IMR-90 (cell line): ENCODE data around the gene GMCL1. TPM values are rescaled to one million over a fixed set of nuclear protein-coding genes. Genes with fewer than 3 reads are reported as not detected.

Experiments
- ATAC-seq: fragments of 200-7000 bp; cut with Tn5 transposase; 2 replicates; pipeline ENCODE4 v1.9.1; 2020; ENCODE audit warnings: low read depth, mild to moderate bottlenecking, moderate library complexity
- BruUV-seq: library from RNA; stranded (reverse); fragments of 400-500 nt; replicated peaks from 2 replicates; lab custom pipeline; 2021; lab: Mats Ljungman, UMichigan
- CTCF ChIA-PET: fragments of 300-600 bp; formaldehyde crosslinking; extraction: SDS; loops from one replicate; lab custom pipeline; 2021; ENCODE audit warnings: antibody characterized with exemption; lab: Yijun Ruan, JAX
- POLR2A ChIA-PET: fragments of 300-600 bp; sonication (Branson Sonifier 250); formaldehyde crosslinking; loops from one replicate; lab custom pipeline; 2022; ENCODE audit warnings: antibody characterized with exemption; ENCODE audit not compliant: unreplicated experiment; lab: Charles Lee
- DNase-seq: peaks from one replicate; pipeline ENCODE4 v3.0.0; 2013
- H2AFZ ChIP-seq: replicated peaks from 2 replicates; pipeline ENCODE3; 2013; ENCODE audit warnings: low read length, mild to moderate bottlenecking; ENCODE audit not compliant: poor library complexity
- H2AK5ac ChIP-seq: 2 replicates; pipeline ENCODE4 v1.6.1; 2013; ENCODE audit warnings: low read depth, low read length, inconsistent platforms
- H2AK9ac ChIP-seq: replicated peaks from 2 replicates; pipeline ENCODE3; 2013; ENCODE audit warnings: mild to moderate bottlenecking, low read depth, low read length, moderate library complexity; ENCODE audit not compliant: poor library complexity
- H2BK120ac ChIP-seq: 2 replicates; pipeline ENCODE4 v1.6.1; 2013; ENCODE audit warnings: low read depth, low read length, inconsistent platforms
- H2BK15ac ChIP-seq: 3 replicates; pipeline ENCODE4 v1.6.1; 2013; ENCODE audit warnings: low read depth, low read length, inconsistent platforms
- H2BK20ac ChIP-seq: 2 replicates; pipeline ENCODE4 v1.6.1; 2013; ENCODE audit warnings: low read depth, mild to moderate bottlenecking, inconsistent platforms, low read length, moderate library complexity
- H2BK5ac ChIP-seq: 2 replicates; pipeline ENCODE4 v1.6.1; 2013; ENCODE audit warnings: mild to moderate bottlenecking, low read depth, low read length, inconsistent platforms; ENCODE audit not compliant: poor library complexity, severe bottlenecking
- H3K14ac ChIP-seq: replicated peaks from 2 replicates; pipeline ENCODE4 v1.6.1; 2013; ENCODE audit warnings: low read depth, low read length, inconsistent platforms
- H3K18ac ChIP-seq: 2 replicates; pipeline ENCODE4 v1.6.1; 2013; ENCODE audit warnings: low read depth, low read length, control low read depth
- H3K23ac ChIP-seq: 2 replicates; pipeline ENCODE4 v1.6.1; 2013; ENCODE audit warnings: low read depth, low read length, inconsistent platforms
- H3K27ac ChIP-seq: 2 replicates; pipeline ENCODE4 v1.5.1; 2013; ENCODE audit warnings: mild to moderate bottlenecking, control low read depth, low read length; ENCODE audit not compliant: insufficient read depth
- H3K27me3 ChIP-seq: 2 replicates; pipeline ENCODE4 v1.6.1; 2013; ENCODE audit warnings: low read length; ENCODE audit not compliant: control insufficient read depth, insufficient read depth
- H3K36me3 ChIP-seq: 2 replicates; pipeline ENCODE4 v1.6.1; 2013; ENCODE audit warnings: low read length, mixed read lengths; ENCODE audit not compliant: control insufficient read depth, insufficient read depth
- H3K4ac ChIP-seq: 2 replicates; pipeline ENCODE4 v1.6.1; 2013; ENCODE audit warnings: low read depth, low read length, inconsistent platforms
- H3K4me1 ChIP-seq: 2 replicates; pipeline ENCODE4 v1.6.1; 2013; ENCODE audit warnings: low read length, mixed read lengths; ENCODE audit not compliant: control insufficient read depth, insufficient read depth
- H3K4me2 ChIP-seq: 2 replicates; pipeline ENCODE4 v1.6.1; 2013; ENCODE audit warnings: low read depth, mild to moderate bottlenecking, control low read depth, low read length, moderate library complexity
- H3K4me3 ChIP-seq: 2 replicates; pipeline ENCODE4 v1.5.1; 2013; ENCODE audit warnings: low read depth, mild to moderate bottlenecking, control low read depth, low read length, moderate library complexity; ENCODE audit not compliant: insufficient read depth
- H3K56ac ChIP-seq: 2 replicates; pipeline ENCODE4 v1.6.1; 2013; ENCODE audit warnings: low read length, inconsistent platforms; ENCODE audit not compliant: insufficient read depth; ENCODE audit errors: extremely low read depth
- H3K79me1 ChIP-seq, 2 experiments: 2 replicates each; pipeline ENCODE4 v1.6.1; 2013; ENCODE audit warnings: low read length in 2 of 2, inconsistent platforms in 1 of 2, low read depth in 1 of 2
- H3K9ac ChIP-seq: 2 replicates; pipeline ENCODE4 v1.6.1; 2013; ENCODE audit warnings: low read depth, low read length, control low read depth
- H3K9me1 ChIP-seq: 2 replicates; pipeline ENCODE4 v1.6.1; 2013; ENCODE audit warnings: low read length, inconsistent platforms; ENCODE audit not compliant: insufficient read depth
- H3K9me3 ChIP-seq: 2 replicates; pipeline ENCODE4 v1.6.1; 2013; ENCODE audit warnings: low read length; ENCODE audit not compliant: control insufficient read depth, insufficient read depth
- H4K20me1 ChIP-seq: 2 replicates; pipeline ENCODE4 v1.6.1; 2013; ENCODE audit warnings: low read length, inconsistent platforms; ENCODE audit not compliant: insufficient read depth
- H4K5ac ChIP-seq: 2 replicates; pipeline ENCODE4 v1.6.1; 2013; ENCODE audit warnings: mild to moderate bottlenecking, low read depth, low read length, control low read depth
- H4K8ac ChIP-seq, 2 experiments: 2 replicates each; pipeline ENCODE4 v1.6.1; 2013; ENCODE audit warnings: low read depth in 2 of 2, low read length in 2 of 2, control low read depth in 1 of 2, inconsistent platforms in 1 of 2
- H4K91ac ChIP-seq: 2 replicates; pipeline ENCODE4 v1.6.1; 2013; ENCODE audit warnings: low read depth, low read length, inconsistent platforms; ENCODE audit not compliant: insufficient read depth
- BHLHE40 ChIP-seq: fragments of 150-350 bp; IDR thresholded peaks from 2 replicates; pipeline ENCODE4 v1.6.1; 2016; ENCODE audit warnings: mild to moderate bottlenecking, low read depth, low read length
- CEBPB ChIP-seq: IDR thresholded peaks from 2 replicates; pipeline ENCODE4 v1.6.1; 2012; ENCODE audit warnings: low read depth, low read length, improper control_type of control experiment
- CHD1 ChIP-seq: IDR thresholded peaks from 2 replicates; pipeline ENCODE4 v1.6.1; 2012; ENCODE audit warnings: low read depth, low read length, improper control_type of control experiment
- FOS ChIP-seq: fragments of 150-350 bp; IDR thresholded peaks from 2 replicates; pipeline ENCODE4 v1.6.1; 2016; ENCODE audit warnings: low read depth, low read length
- MAFK ChIP-seq: IDR thresholded peaks from 2 replicates; pipeline ENCODE4 v1.6.1; 2012; ENCODE audit warnings: low read depth, low read length, improper control_type of control experiment
- MAZ ChIP-seq: IDR thresholded peaks from 2 replicates; pipeline ENCODE4 v1.6.1; 2012; ENCODE audit warnings: low read depth, mild to moderate bottlenecking, low read length, improper control_type of control experiment, moderate library complexity, borderline replicate concordance
- MXI1 ChIP-seq: IDR thresholded peaks from 2 replicates; pipeline ENCODE4 v1.6.1; 2012; ENCODE audit warnings: low read depth, mild to moderate bottlenecking, low read length, moderate library complexity, borderline replicate concordance
- NFE2L2 ChIP-seq: fragments of 150-350 bp; IDR thresholded peaks from 2 replicates; pipeline ENCODE4 v1.6.1; 2016; ENCODE audit warnings: low read depth, mild to moderate bottlenecking, low read length
- POLR2A ChIP-seq: IDR thresholded peaks from 2 replicates; pipeline ENCODE4 v1.6.1; 2012; ENCODE audit warnings: mild to moderate bottlenecking, low read depth, low read length
- RCOR1 ChIP-seq: IDR thresholded peaks from 2 replicates; pipeline ENCODE4 v1.6.1; 2012; ENCODE audit warnings: mild to moderate bottlenecking, low read length, improper control_type of control experiment; ENCODE audit not compliant: insufficient replicate concordance
- RFX5 ChIP-seq: IDR thresholded peaks from 2 replicates; pipeline ENCODE4 v1.8.0; 2012; ENCODE audit warnings: low read depth, mild to moderate bottlenecking, low read length, moderate library complexity
- SMC3 ChIP-seq: fragments of 150-350 bp; IDR thresholded peaks from 2 replicates; pipeline ENCODE4 v1.6.1; 2016; ENCODE audit warnings: low read depth, mild to moderate bottlenecking, antibody characterized with exemption, low read length, moderate library complexity
- WGBS, 2 experiments: methylation state at CpG; one replicate each; pipeline versions ENCODE4 v1.1.5 to v1.1.7; 2013; ENCODE audit warnings: missing lambda C conversion rate in 2 of 2; ENCODE audit not compliant: insufficient read length in 1 of 2; ENCODE audit errors: extremely low coverage in 2 of 2; 5-methylcytosine and 5-hydroxymethylcytosine counted together
- dilution Hi-C: fragments of 300-500 bp; cut with HindIII; formaldehyde crosslinking; loops from one replicate; pipeline ENCODE4 v1.14.3; 2018; ENCODE audit warnings: low sequenced_read_pairs; ENCODE audit not compliant: unreplicated experiment
- in situ Hi-C: fragments of 300-500 bp; cut with MboI; formaldehyde crosslinking; loops from 3 replicates; pipeline ENCODE4 v1.14.3; 2019; ENCODE audit warnings: low sequenced_read_pairs, inconsistent platforms, mixed read lengths
- intact Hi-C: fragments of 100-400 bp; cut with micrococcal nuclease; formaldehyde crosslinking; loops from 2 replicates; pipeline ENCODE4 v1.10.0; 2022
- polyA plus RNA-seq, 3 experiments: library from polyadenylated mRNA; depleted of rRNA; stranded (reverse); fragments of >200 nt; gene quantifications; 2 replicates each; pipeline ENCODE4 v1.2.3, GENCODE V29; 2012; ENCODE audit warnings: low replicate concordance in 1 of 3
- total RNA-seq: library from RNA; depleted of rRNA; stranded (reverse); fragments of >200 nt; gene quantifications from 2 replicates; pipeline ENCODE4 v1.2.3, GENCODE V29; 2012
- TF ChIP-seq, protein P1 (sequence below): conservative IDR thresholded peaks from 2 replicates; pipeline ENCODE4 v1.5.1; 2012; ENCODE audit warnings: mild to moderate bottlenecking, low read depth, low read length, improper control_type of control experiment
- TF ChIP-seq, protein P2 (sequence below): fragments of 150-350 bp; IDR thresholded peaks from 2 replicates; pipeline ENCODE4 v1.6.1; 2016; ENCODE audit warnings: low read depth, mild to moderate bottlenecking, low read length, moderate library complexity, borderline replicate concordance

The GMCL1 gene
- total and polyA plus RNA-seq, 2 of the 4 experiments (the other 2 are of a cell fraction): 2.8 to 3.4 TPM

DNA sequence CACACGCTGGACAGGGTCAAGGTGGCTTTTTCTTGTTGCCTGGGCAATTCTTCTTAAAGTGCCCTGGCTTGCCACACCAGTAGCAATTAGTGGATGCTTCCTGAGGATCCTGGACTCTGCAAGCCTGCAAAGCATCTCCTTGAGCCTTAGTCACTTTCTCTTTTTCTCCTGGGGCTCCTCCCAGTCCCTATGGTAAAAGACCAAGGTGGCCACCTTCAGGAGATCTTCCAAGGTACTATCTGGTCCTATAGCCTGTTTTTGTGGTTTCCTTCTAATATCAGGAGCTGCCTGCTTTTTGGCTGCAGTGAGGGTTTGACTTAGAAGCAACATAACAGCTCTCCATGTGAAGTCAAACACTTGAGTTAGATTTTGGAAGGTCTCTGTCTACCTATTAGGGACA, 33.3 kb upstream of the GMCL1 start:
- Histone ChIP-seq H4K5ac (no peak overlapping the region), H2BK15ac (no peak overlapping the region), H4K20me1 (peaks cover 2% of the 10 kb centered on the region; the same call in 1 of the 2 replicates), H2BK20ac (no peak overlapping the region), H3K4me1 (peaks cover 7% of the 10 kb centered on the region; the same call in 1 of the 2 replicates), H3K4me2 (no peak overlapping the region), H3K14ac (no peak overlapping the region), H3K9me3 (no peaks in the 10 kb centered on the region), H3K23ac (no peak overlapping the region), H4K8ac (no peak overlapping the region), H3K27ac (no peak overlapping the region), H2AFZ (no peak overlapping the region), H3K18ac (no peak overlapping the region), H3K56ac (no peak overlapping the region), H3K9me1 (no peaks in the 10 kb centered on the region), H2AK9ac (no peak overlapping the region), H3K4me3 (no peak overlapping the region), H2BK120ac (no peak overlapping the region), H3K27me3 (no peaks in the 10 kb centered on the region), H3K79me1 (no peaks in the 10 kb centered on the region; a peak in 2 of 4 replicates), H4K91ac (no peak overlapping the region), H3K9ac (no peak overlapping the region), H2AK5ac (no peak overlapping the region), H3K4ac (no peak overlapping the region), H3K36me3 (no peaks in the 10 kb centered on the region; the same call in 1 of the 2 replicates), H2BK5ac (no peak overlapping the region)
- DNase-seq (no peak), ATAC-seq (no peak)
- intact Hi-C loops: loop anchor here (5.0 kb wide), 1 partner anchor 54 kb away; the partner anchor contains the start of gene ANXA4
- dilution Hi-C loops: no loop called here
- BruUV-seq: no TSS peak
- ChIA-PET POLR2A (no interaction called here), CTCF (no interaction called here)
- TF ChIP-seq, protein P1, sequence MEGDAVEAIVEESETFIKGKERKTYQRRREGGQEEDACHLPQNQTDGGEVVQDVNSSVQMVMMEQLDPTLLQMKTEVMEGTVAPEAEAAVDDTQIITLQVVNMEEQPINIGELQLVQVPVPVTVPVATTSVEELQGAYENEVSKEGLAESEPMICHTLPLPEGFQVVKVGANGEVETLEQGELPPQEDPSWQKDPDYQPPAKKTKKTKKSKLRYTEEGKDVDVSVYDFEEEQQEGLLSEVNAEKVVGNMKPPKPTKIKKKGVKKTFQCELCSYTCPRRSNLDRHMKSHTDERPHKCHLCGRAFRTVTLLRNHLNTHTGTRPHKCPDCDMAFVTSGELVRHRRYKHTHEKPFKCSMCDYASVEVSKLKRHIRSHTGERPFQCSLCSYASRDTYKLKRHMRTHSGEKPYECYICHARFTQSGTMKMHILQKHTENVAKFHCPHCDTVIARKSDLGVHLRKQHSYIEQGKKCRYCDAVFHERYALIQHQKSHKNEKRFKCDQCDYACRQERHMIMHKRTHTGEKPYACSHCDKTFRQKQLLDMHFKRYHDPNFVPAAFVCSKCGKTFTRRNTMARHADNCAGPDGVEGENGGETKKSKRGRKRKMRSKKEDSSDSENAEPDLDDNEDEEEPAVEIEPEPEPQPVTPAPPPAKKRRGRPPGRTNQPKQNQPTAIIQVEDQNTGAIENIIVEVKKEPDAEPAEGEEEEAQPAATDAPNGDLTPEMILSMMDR: no peak
- TF ChIP-seq MAFK (no peak), CHD1 (no peak), FOS (no peak), BHLHE40 (no peak), POLR2A (no peak), RCOR1 (no peak), MAZ (no peak), MXI1 (no peak), NFE2L2 (no peak), CEBPB (no peak), RFX5 (no peak), SMC3 (no peak)
- TF ChIP-seq, protein P2, sequence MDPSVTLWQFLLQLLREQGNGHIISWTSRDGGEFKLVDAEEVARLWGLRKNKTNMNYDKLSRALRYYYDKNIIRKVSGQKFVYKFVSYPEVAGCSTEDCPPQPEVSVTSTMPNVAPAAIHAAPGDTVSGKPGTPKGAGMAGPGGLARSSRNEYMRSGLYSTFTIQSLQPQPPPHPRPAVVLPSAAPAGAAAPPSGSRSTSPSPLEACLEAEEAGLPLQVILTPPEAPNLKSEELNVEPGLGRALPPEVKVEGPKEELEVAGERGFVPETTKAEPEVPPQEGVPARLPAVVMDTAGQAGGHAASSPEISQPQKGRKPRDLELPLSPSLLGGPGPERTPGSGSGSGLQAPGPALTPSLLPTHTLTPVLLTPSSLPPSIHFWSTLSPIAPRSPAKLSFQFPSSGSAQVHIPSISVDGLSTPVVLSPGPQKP: no peak
- 88% methylated on average over 1 of the region's 1 CpG; no CpG with 5 or more reads in 1 of the 2 experiments for WGBS, 2 experiments
- in situ Hi-C loops: no loop called here
